Left ventricle myocardium inferior (tissue), 1 donor: Measurements from ENCODE around the gene WIPF2. TPM values are rescaled to one million over a fixed set of nuclear protein-coding genes. Genes with fewer than 3 reads are reported as not detected.
"Not testable (repeated sequence)": the region's sequence is repeated elsewhere in the genome, so short reads cannot be mapped to it uniquely, and the experiment has no call there.

Experiments
- DNase-seq: peaks from one replicate; pipeline ENCODE4 v3.0.0-alpha.2; 2020
- H3K27ac ChIP-seq: fragments of 200-600 bp; replicated peaks from 2 replicates; pipeline ENCODE4 v1.8.0; 2021
- H3K27me3 ChIP-seq: fragments of 200-600 bp; 2 replicates; pipeline ENCODE4 v1.8.0; 2021; ENCODE audit warnings: low read depth
- H3K36me3 ChIP-seq: fragments of 200-600 bp; 2 replicates; pipeline ENCODE4 v1.8.0; 2021
- H3K4me1 ChIP-seq: fragments of 200-600 bp; 2 replicates; pipeline ENCODE4 v1.8.0; 2021
- H3K4me3 ChIP-seq: fragments of 200-600 bp; 2 replicates; pipeline ENCODE4 v1.8.0; 2021; ENCODE audit warnings: mild to moderate bottlenecking, moderate library complexity
- H3K9me3 ChIP-seq: fragments of 200-600 bp; replicated peaks from 2 replicates; pipeline ENCODE4 v1.8.0; 2021
- intact Hi-C: fragments of 100-400 bp; cut with micrococcal nuclease; formaldehyde crosslinking; loops from one replicate; pipeline ENCODE4 v1.11.0; 2022
- total RNA-seq: library from RNA; stranded (reverse); fragmentation: NEBNext Ultra II Directional; extraction: Animal tissue kit (Norgen Biotek cat#: 25700); gene quantifications from one replicate; pipeline ENCODE4 v1.2.1, GENCODE V29; 2021
- TF ChIP-seq, protein P1 (sequence below): fragments of 200-600 bp; IDR thresholded peaks from 2 replicates; pipeline ENCODE4 v1.8.0; 2021; ENCODE audit warnings: antibody characterized with exemption, mild to moderate bottlenecking, borderline replicate concordance
- donor health status: DM: no; HTN: yes; CAD: no; lungs with severe emphysema.

Gene WIPF2
- total RNA-seq, 1 donor from 2014 or later = 12.5 TPM

DNA sequence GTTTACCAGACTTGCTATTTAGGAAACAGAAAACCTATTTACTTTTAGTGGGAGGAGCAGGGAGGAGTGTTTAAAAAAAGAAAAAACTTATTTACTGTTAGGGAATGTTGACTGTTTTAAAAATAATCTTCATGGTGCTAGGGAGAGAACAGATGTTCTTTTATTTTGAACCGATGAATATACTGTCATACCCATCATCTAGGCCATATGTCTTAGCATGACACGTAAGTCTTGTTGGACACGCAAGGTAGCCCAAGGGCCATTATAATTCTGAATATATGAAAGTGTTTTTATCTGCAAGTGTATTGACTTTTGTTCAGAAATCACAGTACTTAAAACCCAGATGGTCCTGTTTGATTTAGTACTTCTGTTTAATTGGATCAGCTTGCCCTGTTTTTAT is 11.6 kb downstream of the WIPF2 start:
- Histone ChIP-seq H3K9me3 (no peaks in the 10 kb centered on the region), H3K4me3 (no peak overlapping the region), H3K36me3 (peaks cover 37% of the 10 kb centered on the region), H3K27me3 (no peaks in the 10 kb centered on the region), H3K27ac (no peak overlapping the region), H3K4me1 (peaks cover 17% of the 10 kb centered on the region)
- no peak for DNase-seq
- TF ChIP-seq, protein P1, sequence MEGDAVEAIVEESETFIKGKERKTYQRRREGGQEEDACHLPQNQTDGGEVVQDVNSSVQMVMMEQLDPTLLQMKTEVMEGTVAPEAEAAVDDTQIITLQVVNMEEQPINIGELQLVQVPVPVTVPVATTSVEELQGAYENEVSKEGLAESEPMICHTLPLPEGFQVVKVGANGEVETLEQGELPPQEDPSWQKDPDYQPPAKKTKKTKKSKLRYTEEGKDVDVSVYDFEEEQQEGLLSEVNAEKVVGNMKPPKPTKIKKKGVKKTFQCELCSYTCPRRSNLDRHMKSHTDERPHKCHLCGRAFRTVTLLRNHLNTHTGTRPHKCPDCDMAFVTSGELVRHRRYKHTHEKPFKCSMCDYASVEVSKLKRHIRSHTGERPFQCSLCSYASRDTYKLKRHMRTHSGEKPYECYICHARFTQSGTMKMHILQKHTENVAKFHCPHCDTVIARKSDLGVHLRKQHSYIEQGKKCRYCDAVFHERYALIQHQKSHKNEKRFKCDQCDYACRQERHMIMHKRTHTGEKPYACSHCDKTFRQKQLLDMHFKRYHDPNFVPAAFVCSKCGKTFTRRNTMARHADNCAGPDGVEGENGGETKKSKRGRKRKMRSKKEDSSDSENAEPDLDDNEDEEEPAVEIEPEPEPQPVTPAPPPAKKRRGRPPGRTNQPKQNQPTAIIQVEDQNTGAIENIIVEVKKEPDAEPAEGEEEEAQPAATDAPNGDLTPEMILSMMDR = no peak
- intact Hi-C loops = no loop called here

DNA sequence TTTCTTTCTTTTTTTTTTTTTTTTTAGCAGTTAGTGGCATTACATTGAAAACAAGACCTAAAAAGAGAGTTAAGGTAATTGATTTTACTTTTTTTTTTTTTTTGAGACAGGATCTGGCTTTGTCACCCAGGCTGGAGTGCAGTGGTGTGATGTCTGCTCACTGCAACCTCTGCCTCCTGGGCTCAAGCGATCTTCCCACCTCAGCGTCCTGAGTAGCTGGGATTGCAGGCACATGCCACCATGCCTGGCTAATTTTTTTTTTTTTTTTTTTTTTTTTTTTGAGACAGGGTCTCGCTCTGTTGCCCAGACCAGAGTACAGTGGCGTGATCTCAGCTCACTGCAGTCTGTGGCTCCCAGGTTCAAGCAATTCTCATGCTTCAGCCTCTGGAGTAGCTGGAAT is 12.8 kb downstream of the WIPF2 start:
- H3K4me1 ChIP-seq = peaks cover 10% of the 10 kb centered on the region
- H3K4me3 ChIP-seq, H3K9me3 ChIP-seq, DNase-seq, H3K27ac ChIP-seq, intact Hi-C loops, H3K27me3 ChIP-seq: not testable (repeated sequence)
- H3K36me3 ChIP-seq = peaks cover 37% of the 10 kb centered on the region

DNA sequence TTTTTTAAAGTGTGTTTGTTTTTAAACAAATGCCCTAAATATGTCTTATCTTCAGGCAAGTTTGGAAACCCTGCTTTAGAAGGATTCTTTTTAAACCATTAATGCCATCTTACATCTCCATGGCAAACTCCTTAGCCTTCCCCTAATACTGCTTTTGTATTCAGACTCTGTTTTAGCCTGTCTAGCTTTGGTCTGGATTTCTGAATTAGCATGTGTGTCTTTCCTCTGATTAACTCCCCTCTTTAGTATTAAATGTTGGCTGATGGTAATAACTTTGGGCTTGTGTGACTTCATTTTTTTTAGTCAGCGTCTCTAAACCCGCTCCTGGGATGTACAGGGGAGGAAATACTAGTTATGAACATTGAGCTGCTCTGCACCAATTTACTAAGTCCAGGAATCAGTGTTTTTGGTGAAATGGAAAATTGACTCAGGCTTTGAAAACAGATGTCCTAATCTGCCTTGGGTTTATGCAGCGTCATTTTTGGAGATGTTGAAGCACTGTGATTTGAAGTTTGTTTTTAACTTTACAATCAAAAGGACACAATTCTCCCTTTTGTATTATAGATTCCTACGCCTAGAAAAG is 22.2 kb downstream of the WIPF2 start:
- Histone ChIP-seq H3K27ac (no peak overlapping the region), H3K9me3 (no peaks in the 10 kb centered on the region), H3K4me3 (no peak overlapping the region), H3K27me3 (no peaks in the 10 kb centered on the region), H3K4me1 (peaks cover 38% of the 10 kb centered on the region), H3K36me3 (no peaks in the 10 kb centered on the region)
- intact Hi-C loops = no loop called here
- DNase-seq = no peak
- TF ChIP-seq, protein P1 = no peak

DNA sequence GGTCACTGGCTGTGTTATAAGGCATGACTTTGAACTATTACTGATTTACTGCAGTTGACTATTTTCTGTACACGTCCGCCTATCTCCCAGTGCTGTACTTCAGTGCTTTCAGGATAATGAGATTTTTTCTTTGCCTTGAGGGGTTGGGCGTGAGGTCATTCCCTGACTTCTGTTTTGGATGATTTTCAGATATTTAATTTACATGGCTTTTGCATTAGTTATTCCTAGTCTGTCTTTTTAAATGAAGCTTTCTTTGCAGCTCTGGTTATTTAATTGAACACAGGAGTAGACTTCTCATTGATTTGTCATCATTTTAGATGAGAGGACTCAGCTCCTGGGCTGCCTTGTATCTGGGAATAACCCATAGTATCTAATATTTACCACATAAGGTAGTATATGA is 23.7 kb downstream of the WIPF2 start:
- Histone ChIP-seq H3K27me3 (no peaks in the 10 kb centered on the region), H3K4me1 (peaks cover 41% of the 10 kb centered on the region), H3K9me3 (no peaks in the 10 kb centered on the region), H3K36me3 (no peaks in the 10 kb centered on the region), H3K27ac (no peak overlapping the region), H3K4me3 (no peak overlapping the region)
- TF ChIP-seq, protein P1 = no peak
- intact Hi-C loops = no loop called here
- DNase-seq = no peak

DNA sequence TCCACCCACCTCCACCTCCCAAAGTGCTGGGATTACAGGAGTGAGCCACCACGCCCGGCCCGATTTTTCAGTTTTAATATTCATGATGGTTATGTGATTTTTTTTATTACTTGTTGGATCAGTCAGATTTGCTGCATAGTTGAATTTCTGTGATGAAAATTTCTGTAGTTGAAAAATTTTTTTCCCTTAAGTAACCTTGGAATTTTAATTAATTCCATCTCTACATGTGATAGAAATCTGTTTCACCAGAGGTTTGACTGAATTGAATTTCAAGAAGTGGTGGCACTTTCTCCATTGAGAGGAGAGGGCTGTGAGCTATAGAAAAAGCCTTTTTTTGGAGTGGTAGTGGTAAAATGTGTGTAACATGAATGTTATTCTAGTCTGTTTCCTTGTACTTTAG is 24.7 kb downstream of the WIPF2 start:
- intact Hi-C loops = no loop called here
- TF ChIP-seq, protein P1 = no peak
- Histone ChIP-seq H3K4me3 (no peak overlapping the region), H3K27ac (no peak overlapping the region), H3K27me3 (no peaks in the 10 kb centered on the region), H3K4me1 (peaks cover 51% of the 10 kb centered on the region), H3K9me3 (no peaks in the 10 kb centered on the region), H3K36me3 (no peaks in the 10 kb centered on the region)
- DNase-seq = no peak

DNA sequence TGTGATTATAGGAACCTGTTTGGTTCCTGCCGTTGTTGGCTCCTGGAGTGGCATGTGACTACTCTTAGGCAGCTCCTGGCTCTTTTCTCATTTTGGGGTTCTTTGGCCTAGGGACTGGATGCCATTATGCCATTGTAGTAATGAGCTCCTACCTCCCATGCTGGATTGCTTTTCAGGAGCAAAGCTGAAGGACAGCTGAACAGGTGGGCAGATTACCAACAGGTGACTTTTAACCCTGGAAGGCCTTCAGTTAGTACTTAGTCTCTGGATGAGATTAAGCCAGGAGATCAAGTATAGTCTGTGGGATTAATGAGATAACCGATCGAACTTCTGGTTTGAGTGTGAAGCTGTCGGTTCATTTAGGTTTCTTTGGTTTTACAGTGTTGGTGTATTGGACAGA is 25.2 kb downstream of the WIPF2 start:
- Histone ChIP-seq H3K4me3 (no peak overlapping the region), H3K9me3 (no peaks in the 10 kb centered on the region), H3K27ac (no peak overlapping the region), H3K4me1 (peaks cover 56% of the 10 kb centered on the region), H3K27me3 (no peaks in the 10 kb centered on the region), H3K36me3 (no peaks in the 10 kb centered on the region)
- intact Hi-C loops = no loop called here
- TF ChIP-seq, protein P1 = no peak
- no peak for DNase-seq
